ENCODE results near the gene PCAT7. TPM values are rescaled to one million over a fixed set of nuclear protein-coding genes. Genes with fewer than 3 reads are reported as not detected.

The PCAT7 gene
- total and polyA plus RNA-seq, 5 donors from 2014 or later: not detected

DNA sequence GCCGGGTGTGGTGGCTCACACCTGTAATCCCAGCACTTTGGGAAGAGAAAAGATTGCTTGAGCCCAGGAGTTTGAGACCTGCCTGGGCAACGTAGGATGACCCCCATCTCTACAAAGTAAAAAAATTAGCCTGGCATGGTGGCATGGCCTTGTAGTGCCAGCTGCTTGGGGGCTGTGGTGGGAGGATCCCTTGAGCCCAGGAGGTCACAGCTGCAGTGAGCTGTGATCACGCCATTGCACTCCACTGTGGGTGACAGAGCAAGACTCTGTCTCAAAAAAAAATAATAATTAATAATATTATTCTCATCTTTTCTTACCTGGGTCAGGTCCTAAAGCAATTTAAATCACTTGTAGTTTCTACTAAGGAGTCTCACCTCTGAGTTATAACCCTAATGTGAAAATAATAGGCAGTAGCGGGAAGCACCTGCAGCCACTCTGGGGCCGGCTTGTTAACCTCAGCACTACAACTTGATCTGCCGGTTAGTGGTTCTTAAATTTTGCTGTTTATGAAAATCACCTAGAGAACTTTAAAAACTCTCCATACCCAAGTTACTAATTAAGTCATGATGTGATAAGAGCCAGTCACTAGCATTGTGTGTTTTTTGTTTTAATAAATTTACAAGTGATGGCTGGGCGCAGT, 29.4 kb upstream of the PCAT7 start:
- Histone ChIP-seq H3K27ac (ENCODE audit: insufficient read depth, low read length, poor library complexity, severe bottlenecking) (no peak overlapping the region), H3K4me1 (ENCODE audit: control insufficient read depth, insufficient read depth, low read length, poor library complexity, severe bottlenecking) (no peaks in the 10 kb centered on the region), H3K36me3 (ENCODE audit: control insufficient read depth, insufficient read depth, low read length) (no peaks in the 10 kb centered on the region), H3K9me3 (ENCODE audit: control insufficient read depth in 2 of 2, low read length in 2 of 2) (no peaks in the 10 kb centered on the region), H3K27me3 (ENCODE audit: control insufficient read depth, insufficient read depth, low read length) (peaks cover 3% of the 10 kb centered on the region), H3K4me3 (ENCODE audit: low read depth, low read length) (no peak overlapping the region)
- Mint-ChIP-seq H3K27me3 (peaks cover 27% of the 10 kb centered on the region), H3K27ac (no peak overlapping the region), H3K4me1 (no peaks in the 10 kb centered on the region), H3K9me3 (peaks cover 0 to 1% (median 0%) of the 10 kb centered on the region in 7 donors), H3K4me3 (no peak overlapping the region), H3K36me3 (no peaks in the 10 kb centered on the region)
- DNase-seq: no peak
- ATAC-seq (ENCODE audit: low read depth in 2 of 2): no peak

DNA sequence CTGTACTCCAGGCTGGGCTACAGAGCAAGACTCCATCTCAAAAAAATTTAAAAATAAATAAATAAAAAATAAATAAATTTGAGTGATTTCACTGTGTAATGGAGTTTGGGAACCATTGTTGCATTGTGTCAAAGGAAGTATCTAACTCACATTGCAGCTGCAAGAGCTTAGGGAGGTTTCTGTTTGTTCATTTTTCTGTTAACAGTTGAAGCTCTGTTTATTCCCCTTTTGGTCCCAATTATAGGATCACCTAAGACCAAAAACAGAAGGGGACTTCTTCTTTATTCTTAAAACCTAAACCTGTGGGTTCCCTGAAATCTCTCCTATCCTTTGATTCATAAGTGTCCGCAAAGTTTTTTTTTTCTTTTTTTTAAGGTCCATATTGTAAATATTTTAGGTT, 28.6 kb upstream of the PCAT7 start:
- peaks cover 3% of the 10 kb centered on the region for H3K27me3 ChIP-seq (ENCODE audit: control insufficient read depth, insufficient read depth, low read length)
- no peak overlapping the region for H3K4me3 ChIP-seq (ENCODE audit: low read depth, low read length)
- Mint-ChIP-seq H3K4me3 (no peak overlapping the region), H3K4me1 (no peaks in the 10 kb centered on the region), H3K27me3 (peaks cover 35% of the 10 kb centered on the region), H3K27ac (no peak overlapping the region), H3K36me3 (no peaks in the 10 kb centered on the region), H3K9me3 (peaks cover 0 to 2% (median 0%) of the 10 kb centered on the region in 7 donors)
- DNase-seq (no peak), ATAC-seq (ENCODE audit: low read depth in 2 of 2) (no peak)
- no peak overlapping the region for H3K27ac ChIP-seq (ENCODE audit: insufficient read depth, low read length, poor library complexity, severe bottlenecking)
- no peaks in the 10 kb centered on the region for H3K36me3 ChIP-seq (ENCODE audit: control insufficient read depth, insufficient read depth, low read length)
- no peaks in the 10 kb centered on the region for H3K4me1 ChIP-seq (ENCODE audit: control insufficient read depth, insufficient read depth, low read length, poor library complexity, severe bottlenecking)
- H3K9me3 ChIP-seq (ENCODE audit: control insufficient read depth in 2 of 2, low read length in 2 of 2): no peaks in the 10 kb centered on the region

GRCh38 chr9:94526951-94527350, 27.9 kb upstream of the PCAT7 start:
- Mint-ChIP-seq H3K27me3 (peaks cover 35% of the 10 kb centered on the region), H3K36me3 (no peaks in the 10 kb centered on the region), H3K4me3 (no peak overlapping the region), H3K4me1 (no peaks in the 10 kb centered on the region), H3K9me3 (peaks cover 0 to 2% (median 0%) of the 10 kb centered on the region in 7 donors), H3K27ac (no peak overlapping the region)
- Histone ChIP-seq H3K36me3 (ENCODE audit: control insufficient read depth, insufficient read depth, low read length) (no peaks in the 10 kb centered on the region), H3K4me1 (ENCODE audit: control insufficient read depth, insufficient read depth, low read length, poor library complexity, severe bottlenecking) (no peaks in the 10 kb centered on the region), H3K9me3 (ENCODE audit: control insufficient read depth in 2 of 2, low read length in 2 of 2) (no peaks in the 10 kb centered on the region), H3K27me3 (ENCODE audit: control insufficient read depth, insufficient read depth, low read length) (peaks cover 3% of the 10 kb centered on the region), H3K4me3 (ENCODE audit: low read depth, low read length) (no peak overlapping the region), H3K27ac (ENCODE audit: insufficient read depth, low read length, poor library complexity, severe bottlenecking) (no peak overlapping the region)
- DNase-seq (no peak), ATAC-seq (ENCODE audit: low read depth in 2 of 2) (no peak)

- H3K4me1 Mint-ChIP-seq: no peaks in the 10 kb centered on the region
- H3K4me3 Mint-ChIP-seq: no peak overlapping the region
- no peak for DNase-seq
- Histone ChIP-seq H3K27me3 (ENCODE audit: control insufficient read depth, insufficient read depth, low read length) (peaks cover 3% of the 10 kb centered on the region), H3K27ac (ENCODE audit: insufficient read depth, low read length, poor library complexity, severe bottlenecking) (no peak overlapping the region), H3K4me3 (ENCODE audit: low read depth, low read length) (no peak overlapping the region), H3K4me1 (ENCODE audit: control insufficient read depth, insufficient read depth, low read length, poor library complexity, severe bottlenecking) (no peaks in the 10 kb centered on the region), H3K9me3 (ENCODE audit: control insufficient read depth in 2 of 2, low read length in 2 of 2) (no peaks in the 10 kb centered on the region), H3K36me3 (ENCODE audit: control insufficient read depth, insufficient read depth, low read length) (no peaks in the 10 kb centered on the region)
- peaks cover 27% of the 10 kb centered on the region for H3K27me3 Mint-ChIP-seq
- no peak overlapping the region for H3K27ac Mint-ChIP-seq
- peaks cover 0 to 2% (median 0%) of the 10 kb centered on the region in 7 donors for H3K9me3 Mint-ChIP-seq
- no peaks in the 10 kb centered on the region for H3K36me3 Mint-ChIP-seq
- no peak for ATAC-seq (ENCODE audit: low read depth in 2 of 2)
Observed at GRCh38 chr9:94528886-94529285, 26.0 kb upstream of the PCAT7 start.

DNA sequence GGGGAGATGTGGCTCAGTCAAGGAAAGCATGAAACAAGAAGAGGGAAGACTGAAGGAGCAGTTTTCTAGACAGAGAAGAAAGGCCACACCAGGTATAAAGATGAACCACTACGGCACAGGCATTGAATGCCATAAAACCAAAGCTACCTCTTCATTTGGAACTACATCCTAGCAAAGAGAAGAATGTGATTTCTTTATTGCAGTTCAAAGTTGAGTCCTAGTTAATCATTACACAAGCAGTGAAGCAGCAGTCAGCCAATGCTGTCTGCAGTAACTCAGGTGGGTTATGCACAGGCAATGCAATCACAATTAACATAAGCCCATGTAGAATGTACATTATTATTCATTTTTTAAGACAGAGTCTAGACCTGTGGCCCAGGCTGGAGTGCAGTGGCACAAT, 21.7 kb upstream of the PCAT7 start:
- H3K27me3 ChIP-seq (ENCODE audit: control insufficient read depth, insufficient read depth, low read length): no peaks in the 10 kb centered on the region
- Mint-ChIP-seq H3K9me3 (peaks cover 0 to 5% (median 0%) of the 10 kb centered on the region in 7 donors), H3K27me3 (peaks cover 19% of the 10 kb centered on the region), H3K4me1 (no peaks in the 10 kb centered on the region), H3K27ac (no peak overlapping the region), H3K4me3 (no peak overlapping the region), H3K36me3 (no peaks in the 10 kb centered on the region)
- no peak for ATAC-seq (ENCODE audit: low read depth in 2 of 2)
- no peaks in the 10 kb centered on the region for H3K4me1 ChIP-seq (ENCODE audit: control insufficient read depth, insufficient read depth, low read length, poor library complexity, severe bottlenecking)
- H3K4me3 ChIP-seq (ENCODE audit: low read depth, low read length): no peak overlapping the region
- no peaks in the 10 kb centered on the region for H3K9me3 ChIP-seq (ENCODE audit: control insufficient read depth in 2 of 2, low read length in 2 of 2)
- DNase-seq: no peak
- H3K27ac ChIP-seq (ENCODE audit: insufficient read depth, low read length, poor library complexity, severe bottlenecking): no peak overlapping the region
- H3K36me3 ChIP-seq (ENCODE audit: control insufficient read depth, insufficient read depth, low read length): no peaks in the 10 kb centered on the region

- H3K27ac ChIP-seq (ENCODE audit: insufficient read depth, low read length, poor library complexity, severe bottlenecking): no peak overlapping the region
- no peaks in the 10 kb centered on the region for H3K36me3 Mint-ChIP-seq
- H3K27ac Mint-ChIP-seq: no peak overlapping the region
- DNase-seq: no peak
- peaks cover 19% of the 10 kb centered on the region for H3K27me3 Mint-ChIP-seq
- H3K27me3 ChIP-seq (ENCODE audit: control insufficient read depth, insufficient read depth, low read length): no peaks in the 10 kb centered on the region
- ATAC-seq (ENCODE audit: low read depth in 2 of 2): no peak
- H3K36me3 ChIP-seq (ENCODE audit: control insufficient read depth, insufficient read depth, low read length): no peaks in the 10 kb centered on the region
- H3K4me3 Mint-ChIP-seq: no peak overlapping the region
- H3K4me1 Mint-ChIP-seq: no peaks in the 10 kb centered on the region
- H3K9me3 Mint-ChIP-seq: peaks cover 0 to 5% (median 0%) of the 10 kb centered on the region in 7 donors
- no peaks in the 10 kb centered on the region for H3K9me3 ChIP-seq (ENCODE audit: control insufficient read depth in 2 of 2, low read length in 2 of 2)
- H3K4me1 ChIP-seq (ENCODE audit: control insufficient read depth, insufficient read depth, low read length, poor library complexity, severe bottlenecking): no peaks in the 10 kb centered on the region
- no peak overlapping the region for H3K4me3 ChIP-seq (ENCODE audit: low read depth, low read length)
Observed at GRCh38 chr9:94533601-94534000, 21.3 kb upstream of the PCAT7 start.

DNA sequence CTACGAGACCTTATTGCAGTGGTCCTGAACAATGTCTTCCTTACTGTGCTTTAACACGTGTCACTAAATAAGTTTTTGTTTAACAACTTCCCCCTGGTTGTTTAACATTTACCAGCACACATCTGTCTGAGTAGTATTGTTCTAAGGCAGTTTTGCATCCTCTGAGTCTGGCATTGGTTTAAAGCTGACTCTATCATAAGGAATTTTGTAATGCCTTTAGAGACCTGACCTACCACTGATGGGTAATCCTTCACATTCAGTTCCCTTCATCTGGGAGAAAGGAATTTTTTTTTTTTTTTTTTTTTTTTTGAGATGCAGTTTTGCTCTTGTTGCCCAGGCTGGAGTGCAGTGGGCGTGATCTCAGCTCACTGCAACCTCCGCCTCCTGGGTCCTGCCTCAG, 20.0 kb upstream of the PCAT7 start:
- H3K27me3 Mint-ChIP-seq: peaks cover 24% of the 10 kb centered on the region
- no peaks in the 10 kb centered on the region for H3K36me3 Mint-ChIP-seq
- no peaks in the 10 kb centered on the region for H3K4me1 Mint-ChIP-seq

DNA sequence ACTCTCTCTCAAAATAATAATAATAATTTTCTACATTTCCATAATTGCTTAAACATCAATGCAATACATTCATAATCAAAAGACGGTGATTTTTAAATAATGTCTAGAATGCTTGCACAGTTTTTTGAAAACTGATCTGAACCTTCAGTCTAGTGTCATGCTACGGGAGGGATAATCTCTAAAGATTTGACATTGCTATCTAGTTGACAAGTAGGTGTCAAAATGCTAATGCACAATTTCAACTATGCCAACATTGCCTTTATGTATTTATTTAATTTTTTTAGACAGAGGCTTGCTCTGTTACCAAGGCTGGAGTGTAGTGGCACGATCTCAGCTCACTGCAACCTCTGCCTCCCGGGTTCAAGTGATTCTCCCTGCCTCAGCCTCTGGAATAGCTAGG, 16.0 kb upstream of the PCAT7 start:
- no peaks in the 10 kb centered on the region for H3K27me3 ChIP-seq (ENCODE audit: control insufficient read depth, insufficient read depth, low read length)
- ATAC-seq (ENCODE audit: low read depth in 2 of 2): no peak
- no peaks in the 10 kb centered on the region for H3K9me3 ChIP-seq (ENCODE audit: control insufficient read depth in 2 of 2, low read length in 2 of 2)
- no peak for DNase-seq
- H3K27me3 Mint-ChIP-seq: peaks cover 11% of the 10 kb centered on the region
- H3K4me3 Mint-ChIP-seq: no peak overlapping the region
- no peaks in the 10 kb centered on the region for H3K36me3 Mint-ChIP-seq
- no peaks in the 10 kb centered on the region for H3K36me3 ChIP-seq (ENCODE audit: control insufficient read depth, insufficient read depth, low read length)
- peaks cover 0 to 5% (median 0%) of the 10 kb centered on the region in 7 donors for H3K9me3 Mint-ChIP-seq
- no peaks in the 10 kb centered on the region for H3K4me1 Mint-ChIP-seq
- H3K4me1 ChIP-seq (ENCODE audit: control insufficient read depth, insufficient read depth, low read length, poor library complexity, severe bottlenecking): no peaks in the 10 kb centered on the region
- no peak overlapping the region for H3K27ac Mint-ChIP-seq
- no peak overlapping the region for H3K27ac ChIP-seq (ENCODE audit: insufficient read depth, low read length, poor library complexity, severe bottlenecking)
- H3K4me3 ChIP-seq (ENCODE audit: low read depth, low read length): no peak overlapping the region

More for the DNA sequence above, 20.0 kb upstream of the PCAT7 start:
- no peaks in the 10 kb centered on the region for H3K36me3 ChIP-seq (ENCODE audit: control insufficient read depth, insufficient read depth, low read length)
- ATAC-seq (ENCODE audit: low read depth in 2 of 2): no peak
- H3K27me3 ChIP-seq (ENCODE audit: control insufficient read depth, insufficient read depth, low read length): no peaks in the 10 kb centered on the region
- peaks cover 0 to 5% (median 0%) of the 10 kb centered on the region in 7 donors for H3K9me3 Mint-ChIP-seq
- no peak for DNase-seq
- H3K9me3 ChIP-seq (ENCODE audit: control insufficient read depth in 2 of 2, low read length in 2 of 2): no peaks in the 10 kb centered on the region
- H3K4me1 ChIP-seq (ENCODE audit: control insufficient read depth, insufficient read depth, low read length, poor library complexity, severe bottlenecking): no peaks in the 10 kb centered on the region
- H3K27ac Mint-ChIP-seq: no peak overlapping the region
- H3K4me3 ChIP-seq (ENCODE audit: low read depth, low read length): no peak overlapping the region
- no peak overlapping the region for H3K4me3 Mint-ChIP-seq
- H3K27ac ChIP-seq (ENCODE audit: insufficient read depth, low read length, poor library complexity, severe bottlenecking): no peak overlapping the region

Data from CD4-positive, CD25-positive, alpha-beta regulatory T cell (primary cell).